ENCODE results near the gene MAMDC4.
"Not testable (repeated sequence)": the region's sequence is repeated elsewhere in the genome, so short reads cannot be mapped to it uniquely, and the experiment has no call there.

MAMDC4 gene

DNA sequence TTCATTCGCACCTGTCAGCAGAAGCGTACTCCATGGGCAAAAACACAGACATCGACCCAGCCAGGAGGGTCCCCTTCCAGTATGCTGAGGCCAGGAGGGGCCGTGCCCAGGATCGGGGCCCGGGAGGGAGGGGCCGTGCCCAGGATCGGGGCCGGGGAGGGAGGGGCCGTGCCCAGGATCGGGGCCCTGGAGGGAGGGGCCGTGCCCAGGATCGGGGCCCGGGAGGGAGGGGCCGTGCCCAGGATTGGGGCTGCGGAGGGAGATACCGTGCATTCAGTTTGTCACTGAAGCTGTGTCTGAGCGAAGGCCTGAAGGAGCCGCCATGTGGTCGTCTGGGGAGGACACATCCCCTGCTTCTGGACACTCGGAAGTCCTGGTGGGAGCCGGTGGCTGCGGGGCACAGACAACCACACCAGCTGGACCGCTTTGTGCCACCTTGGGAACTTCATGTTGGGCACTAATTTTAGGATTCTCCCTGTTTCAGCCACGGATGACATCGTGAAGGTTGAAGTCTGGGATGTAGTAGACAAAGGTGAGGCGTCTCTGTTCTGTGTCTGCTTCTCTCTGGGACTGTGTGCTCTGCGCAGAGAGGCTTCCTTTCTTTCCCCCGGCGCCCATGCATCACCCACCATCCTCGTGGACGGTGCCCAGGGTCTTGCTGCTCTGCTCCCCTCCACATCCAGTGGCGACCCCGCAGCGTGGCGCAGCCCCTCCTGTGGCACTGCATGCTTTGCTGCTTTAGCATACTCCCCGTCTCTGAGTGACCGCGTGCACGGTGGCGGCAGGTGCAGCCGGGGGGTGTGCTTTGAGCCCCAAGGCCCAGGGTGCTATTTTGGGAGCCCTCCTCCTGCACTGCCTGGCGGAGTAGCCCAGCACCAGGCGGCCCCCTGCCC is 26.6 kb upstream of the MAMDC4 start:
- no peak for DNase-seq

GRCh38 chr9:136826188-136826541 is 26.0 kb upstream of the MAMDC4 start:
- DNase-seq, result no peak

- DNase-seq, result no peak
Measured at GRCh38 chr9:136826703-136827582, 25.2 kb upstream of the MAMDC4 start.

GRCh38 chr9:136827794-136828473 is 24.2 kb upstream of the MAMDC4 start:
- DNase-seq, result no peak

GRCh38 chr9:136828474-136829140 is 23.5 kb upstream of the MAMDC4 start:
- no peak for DNase-seq

DNA sequence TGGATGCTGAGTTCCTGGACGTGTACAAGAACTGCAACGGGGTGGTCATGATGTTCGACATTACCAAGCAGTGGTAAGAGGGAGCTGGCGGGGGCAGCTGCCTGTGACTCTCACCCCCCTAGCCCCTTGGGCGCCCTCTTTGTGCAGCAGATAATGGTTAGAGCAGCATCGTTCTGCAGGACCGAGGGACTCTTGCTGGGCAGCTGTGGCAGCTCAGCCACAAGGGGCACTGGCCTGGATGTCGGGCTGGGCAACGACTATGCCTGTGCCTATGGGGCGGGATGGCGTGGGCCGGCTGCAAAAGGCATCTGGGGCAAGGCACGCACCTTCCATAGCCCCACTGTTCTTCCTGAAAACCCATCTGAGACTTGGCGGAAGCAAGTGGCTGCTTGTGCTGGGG is 22.7 kb upstream of the MAMDC4 start:
- DNase-seq, result no peak

DNA sequence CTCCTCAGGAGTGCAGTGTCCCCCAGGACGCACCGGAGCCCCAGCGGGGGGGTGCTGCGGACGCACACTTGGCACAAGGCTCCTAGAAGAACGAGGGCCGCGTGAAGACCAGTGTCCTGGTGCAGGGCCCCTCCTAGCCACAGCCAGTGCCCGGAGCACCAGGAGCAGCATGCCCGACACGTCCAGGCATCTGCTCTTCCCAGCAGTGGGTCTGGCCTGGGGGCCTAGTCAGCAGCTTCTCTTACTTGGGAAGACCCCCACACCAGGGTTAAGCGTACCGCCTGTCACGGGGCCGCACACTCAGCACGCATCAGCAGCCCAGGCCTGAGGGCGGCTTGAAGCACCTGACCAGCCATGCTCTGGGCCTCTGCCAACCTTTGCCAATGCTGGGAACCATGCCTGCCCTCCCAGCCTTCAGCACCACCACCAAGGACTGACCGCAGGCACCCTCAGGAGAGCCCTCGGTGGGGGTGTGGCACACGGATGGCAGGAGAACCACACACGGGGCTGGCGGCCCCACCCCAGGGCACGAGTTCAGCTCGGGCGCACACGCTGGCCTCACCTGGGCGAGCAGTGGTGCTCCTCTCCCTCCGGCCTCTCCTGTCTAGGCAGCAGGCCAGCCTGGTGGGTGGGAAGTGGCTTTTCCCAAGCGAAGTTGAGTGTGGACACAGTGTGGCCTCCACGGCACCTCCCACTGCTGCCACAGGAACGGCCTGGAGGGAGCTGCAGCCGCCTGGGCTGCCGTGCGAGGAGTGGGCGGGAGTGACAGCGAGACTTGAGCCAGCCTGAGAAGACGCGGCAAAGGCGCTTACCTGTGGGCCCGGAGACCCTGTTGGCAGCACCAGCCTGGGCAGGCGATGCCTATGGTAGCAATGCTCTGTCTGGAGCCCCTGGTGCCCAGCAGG is 21.9 kb upstream of the MAMDC4 start:
- no peak for DNase-seq

GRCh38 chr9:136831002-136831719 is 21.0 kb upstream of the MAMDC4 start:
- DNase-seq, result no peak

- no peak for DNase-seq
Measured at GRCh38 chr9:136831720-136832104, 20.4 kb upstream of the MAMDC4 start.

GRCh38 chr9:136832581-136832980 is 19.6 kb upstream of the MAMDC4 start:
- DNase-seq, result no peak

DNA sequence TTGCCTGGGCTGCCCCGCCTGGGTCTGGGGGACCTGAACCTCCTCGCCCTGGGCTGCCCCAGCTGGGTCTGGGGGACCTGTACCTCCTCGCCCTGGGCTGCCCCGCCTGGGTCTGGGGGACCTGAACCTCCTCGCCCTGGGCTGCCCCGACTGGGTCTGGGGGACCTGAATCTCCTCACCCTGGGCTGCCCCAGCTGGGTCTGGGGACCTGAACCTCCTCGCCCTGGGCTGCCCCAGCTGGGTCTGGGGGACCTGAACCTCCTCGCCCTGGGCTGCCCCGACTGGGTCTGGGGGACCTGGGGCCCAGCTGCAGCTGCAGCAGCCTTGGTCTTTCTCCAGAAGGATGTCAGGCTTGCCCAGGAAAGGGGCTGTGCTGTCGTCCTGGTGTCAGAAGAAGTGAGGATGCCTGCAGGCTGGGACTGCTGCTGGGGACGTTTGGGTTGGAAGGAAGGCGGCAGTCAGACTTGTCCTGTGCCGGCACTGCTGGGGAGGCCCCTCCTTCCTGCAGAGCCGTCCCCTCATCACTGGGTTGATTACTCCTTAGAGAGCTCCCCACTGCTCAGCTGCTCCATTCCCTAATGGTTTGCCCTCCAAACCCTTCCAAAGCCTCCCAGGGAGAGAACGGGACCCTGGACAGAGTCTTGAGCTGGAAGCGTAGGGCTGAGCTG is 18.6 kb upstream of the MAMDC4 start:
- DNase-seq, result not testable (repeated sequence)

GRCh38 chr9:136835162-136835931 is 16.8 kb upstream of the MAMDC4 start:
- no peak for DNase-seq

GRCh38 chr9:136835932-136836904 is 15.9 kb upstream of the MAMDC4 start:
- DNase-seq, result no peak

DNA sequence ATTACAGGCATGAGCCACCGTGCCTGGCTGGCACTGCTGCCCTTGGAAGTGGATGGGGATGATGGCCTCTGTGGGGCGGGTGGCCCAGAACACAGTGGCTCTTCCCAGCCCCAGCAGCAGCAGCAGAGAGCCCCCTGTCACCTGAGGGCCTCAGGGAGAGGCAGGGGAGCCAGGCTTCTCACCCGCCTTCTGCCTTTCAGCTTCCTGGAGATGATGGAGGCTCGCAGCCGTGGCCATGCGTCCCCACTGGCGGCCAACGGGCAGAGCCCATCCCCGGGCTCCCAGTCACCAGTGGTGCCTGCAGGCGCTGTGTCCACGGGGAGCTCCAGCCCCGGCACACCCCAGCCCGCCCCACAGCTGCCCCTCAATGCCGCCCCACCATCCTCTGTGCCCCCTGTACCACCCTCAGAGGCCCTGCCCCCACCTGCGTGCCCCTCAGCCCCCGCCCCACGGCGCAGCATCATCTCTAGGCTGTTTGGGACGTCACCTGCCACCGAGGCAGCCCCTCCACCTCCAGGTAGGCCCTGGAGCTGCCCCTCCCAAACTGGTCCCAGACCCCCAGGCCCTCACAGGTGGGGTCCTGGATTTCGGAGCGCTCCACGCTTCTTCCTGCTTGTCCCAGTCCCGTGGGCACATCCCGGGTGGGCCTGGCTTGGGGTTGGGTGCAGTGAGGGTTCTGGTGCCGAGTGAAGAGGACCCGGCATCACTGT is 14.8 kb upstream of the MAMDC4 start:
- no peak for DNase-seq

DNA sequence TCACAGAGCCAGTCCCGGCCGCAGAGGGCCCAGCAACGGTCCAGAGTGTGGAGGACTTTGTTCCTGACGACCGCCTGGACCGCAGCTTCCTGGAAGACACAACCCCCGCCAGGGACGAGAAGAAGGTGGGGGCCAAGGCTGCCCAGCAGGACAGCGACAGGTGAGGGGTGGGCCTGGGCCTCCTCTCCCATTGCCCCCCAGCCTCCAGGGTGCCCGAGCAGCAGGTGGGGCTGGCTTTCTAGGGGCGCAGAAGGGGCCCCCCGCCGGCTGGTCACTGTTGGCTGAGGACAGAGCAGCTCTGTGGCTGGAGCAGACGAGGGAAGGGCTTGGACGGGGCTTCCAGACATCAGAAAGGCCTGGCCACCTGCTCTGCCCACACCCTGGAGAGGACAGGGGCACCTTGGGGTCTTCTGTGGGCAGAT is 14.3 kb upstream of the MAMDC4 start:
- DNase-seq, result not testable (repeated sequence)

- no peak for DNase-seq
Measured at GRCh38 chr9:136838314-136839228, 13.6 kb upstream of the MAMDC4 start.

All from stimulated activated CD4-positive, alpha-beta T cell treated with anti-CD3 and anti-CD28 coated beads, Interleukin-1b, Interleukin-23, amount 100 ng/mL, for 48 hours (primary cell).